ENCODE results near the gene OXGR1.
"Not testable (repeated sequence)": the region's sequence is repeated elsewhere in the genome, so short reads cannot be mapped to it uniquely, and the experiment has no call there.

OXGR1 gene

DNA sequence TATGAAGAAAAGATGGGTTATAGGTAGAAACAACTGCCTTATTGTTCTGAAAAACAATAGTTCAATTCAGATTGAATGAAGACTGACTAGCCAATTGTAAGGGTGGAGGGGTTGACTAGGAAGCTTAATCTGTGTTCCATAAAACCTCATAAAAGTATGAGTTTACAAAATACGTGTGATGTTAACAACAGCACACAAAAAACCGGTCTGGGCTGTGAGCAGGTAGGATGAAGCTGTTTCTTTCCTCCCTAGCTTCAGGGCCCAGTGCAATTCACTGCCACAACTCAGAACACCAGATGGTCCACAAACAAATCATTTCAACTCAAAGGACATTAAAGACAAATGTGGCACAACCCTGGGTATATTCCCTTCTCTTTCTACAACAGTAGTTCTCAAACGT is 3.2 kb downstream of the OXGR1 start:
- TF ChIP-seq, protein P1, sequence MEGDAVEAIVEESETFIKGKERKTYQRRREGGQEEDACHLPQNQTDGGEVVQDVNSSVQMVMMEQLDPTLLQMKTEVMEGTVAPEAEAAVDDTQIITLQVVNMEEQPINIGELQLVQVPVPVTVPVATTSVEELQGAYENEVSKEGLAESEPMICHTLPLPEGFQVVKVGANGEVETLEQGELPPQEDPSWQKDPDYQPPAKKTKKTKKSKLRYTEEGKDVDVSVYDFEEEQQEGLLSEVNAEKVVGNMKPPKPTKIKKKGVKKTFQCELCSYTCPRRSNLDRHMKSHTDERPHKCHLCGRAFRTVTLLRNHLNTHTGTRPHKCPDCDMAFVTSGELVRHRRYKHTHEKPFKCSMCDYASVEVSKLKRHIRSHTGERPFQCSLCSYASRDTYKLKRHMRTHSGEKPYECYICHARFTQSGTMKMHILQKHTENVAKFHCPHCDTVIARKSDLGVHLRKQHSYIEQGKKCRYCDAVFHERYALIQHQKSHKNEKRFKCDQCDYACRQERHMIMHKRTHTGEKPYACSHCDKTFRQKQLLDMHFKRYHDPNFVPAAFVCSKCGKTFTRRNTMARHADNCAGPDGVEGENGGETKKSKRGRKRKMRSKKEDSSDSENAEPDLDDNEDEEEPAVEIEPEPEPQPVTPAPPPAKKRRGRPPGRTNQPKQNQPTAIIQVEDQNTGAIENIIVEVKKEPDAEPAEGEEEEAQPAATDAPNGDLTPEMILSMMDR (IDR thresholded peaks at IDR 0.05; ENCODE audit: control insufficient read depth, insufficient read depth, low read depth, low read length, missing control alignments): no peak
- DNase-seq (ENCODE audit: low read depth): no peak
- H3K4me3 ChIP-seq (ENCODE audit: control insufficient read depth, low read depth, low read length): no peak overlapping the region

GRCh38 chr13:96988441-96988840 is 5.8 kb downstream of the OXGR1 start:
- no peak overlapping the region for H3K4me3 ChIP-seq (ENCODE audit: control insufficient read depth, low read depth, low read length)
- no peak for DNase-seq (ENCODE audit: low read depth)
- TF ChIP-seq, protein P1 (IDR thresholded peaks at IDR 0.05; ENCODE audit: control insufficient read depth, insufficient read depth, low read depth, low read length, missing control alignments): no peak

- TF ChIP-seq, protein P1 (IDR thresholded peaks at IDR 0.05; ENCODE audit: control insufficient read depth, insufficient read depth, low read depth, low read length, missing control alignments): no peak
- no peak for DNase-seq (ENCODE audit: low read depth)
- H3K4me3 ChIP-seq (ENCODE audit: control insufficient read depth, low read depth, low read length): no peak overlapping the region
These were observed 10.2 kb downstream of the OXGR1 start for GRCh38 chr13:96984051-96984508.

- no peak overlapping the region for H3K4me3 ChIP-seq (ENCODE audit: control insufficient read depth, low read depth, low read length)
- no peak for DNase-seq (ENCODE audit: low read depth)
- TF ChIP-seq, protein P1 (IDR thresholded peaks at IDR 0.05; ENCODE audit: control insufficient read depth, insufficient read depth, low read depth, low read length, missing control alignments): no peak
These were observed 11.6 kb downstream of the OXGR1 start for GRCh38 chr13:96982672-96983071.

GRCh38 chr13:96979861-96980260 is 14.4 kb downstream of the OXGR1 start:
- DNase-seq (ENCODE audit: low read depth); H3K4me3 ChIP-seq (ENCODE audit: control insufficient read depth, low read depth, low read length): not testable (repeated sequence)

DNA sequence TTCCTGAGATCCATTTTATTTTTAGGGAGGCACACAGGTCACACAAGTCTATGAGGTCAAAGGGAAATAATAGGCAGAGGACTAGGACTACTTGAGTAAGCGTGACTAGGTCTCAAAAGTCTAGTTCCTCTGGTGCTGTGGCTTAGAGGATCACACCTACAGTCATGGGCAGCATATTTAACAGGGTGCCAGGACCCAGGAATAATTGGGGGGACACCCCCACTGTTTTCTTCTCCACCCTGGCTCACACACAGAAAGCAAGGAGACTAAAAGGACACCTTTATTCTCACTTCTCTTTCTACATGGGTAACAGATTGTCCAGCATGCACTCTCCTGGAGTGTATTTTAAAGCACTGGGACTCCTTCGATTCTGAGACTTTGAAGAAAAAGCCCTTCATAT is 26.2 kb downstream of the OXGR1 start:
- no peak overlapping the region for H3K4me3 ChIP-seq (ENCODE audit: control insufficient read depth, low read depth, low read length)
- DNase-seq (ENCODE audit: low read depth): no peak
- TF ChIP-seq, protein P1 (IDR thresholded peaks at IDR 0.05; ENCODE audit: control insufficient read depth, insufficient read depth, low read depth, low read length, missing control alignments): no peak

DNA sequence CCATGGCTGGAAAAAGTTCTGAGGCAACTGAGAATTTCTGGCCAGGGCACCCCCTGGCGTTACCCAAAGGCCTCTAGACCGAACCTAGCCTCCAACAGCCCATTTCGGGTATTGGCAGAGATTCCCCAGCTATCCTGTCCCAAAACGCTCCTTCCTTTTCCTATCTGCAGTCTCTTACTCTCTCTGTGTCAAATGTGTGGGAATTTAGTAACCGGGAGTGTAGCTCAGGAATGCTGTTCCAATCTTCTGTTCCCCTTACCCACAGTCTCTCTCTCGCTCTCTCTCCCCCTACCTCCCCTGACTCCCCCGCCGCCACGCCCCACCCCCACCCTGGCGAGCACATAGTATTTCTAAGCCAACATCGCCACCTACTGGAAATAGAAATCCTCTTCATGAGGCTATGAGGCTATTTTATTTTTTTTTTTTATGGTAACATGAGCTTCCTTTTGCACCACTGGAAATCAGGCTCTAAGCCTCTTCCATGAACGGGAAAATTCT is 27.0 kb downstream of the OXGR1 start:
- TF ChIP-seq, protein P1 (IDR thresholded peaks at IDR 0.05; ENCODE audit: control insufficient read depth, insufficient read depth, low read depth, low read length, missing control alignments): no peak
- no peak overlapping the region for H3K4me3 ChIP-seq (ENCODE audit: control insufficient read depth, low read depth, low read length)
- no peak for DNase-seq (ENCODE audit: low read depth)

Measured in AG09309 (cell line).